Vagina (tissue), 2 donors: ENCODE data around the gene TLR5. TPM values are rescaled to one million over a fixed set of nuclear protein-coding genes. Genes with fewer than 3 reads are reported as not detected.
"Not testable (repeated sequence)": the region's sequence is repeated elsewhere in the genome, so short reads cannot be mapped to it uniquely, and the experiment has no call there.

Experiments
- DNase-seq, 2 donors: peaks; one replicate each; pipeline ENCODE4 v3.0.0-alpha.2; 2017; ENCODE audit errors: extremely low spot score in 2 of 2
- H3K27ac ChIP-seq: fragments of 200-600 bp; sonication (generic); one replicate; pipeline ENCODE4 v1.5.1; 2019
- H3K27me3 ChIP-seq: fragments of 200-600 bp; sonication (generic); one replicate; pipeline ENCODE4 v1.5.1; 2019
- H3K36me3 ChIP-seq, 2 donors: fragments of 200-600 bp; sonication (generic); one replicate each; pipeline ENCODE4 v1.5.1; 2017 to 2019
- H3K4me1 ChIP-seq: fragments of 200-600 bp; sonication (generic); one replicate; pipeline ENCODE4 v1.5.1; 2019
- H3K4me3 ChIP-seq, 2 donors: fragments of 200-600 bp; sonication (generic); 1 replicate in 1 of 2; 2 replicates in 1 of 2; pipeline ENCODE4 v1.5.1; 2016 to 2019
- H3K9me3 ChIP-seq: fragments of 200-600 bp; sonication (generic); one replicate; pipeline ENCODE4 v1.5.1; 2019
- CTCF ChIP-seq, 3 experiments: fragments of 450-650 bp in 2 of 3; fragments of 200-600 bp in 1 of 3; sonication (generic) in 1 of 3; IDR thresholded peaks; one replicate each; pipeline ENCODE4 v1.5.1; 2017 to 2019; ENCODE audit warnings: antibody characterized with exemption in 3 of 3, mild to moderate bottlenecking in 2 of 3, moderate library complexity in 2 of 3
- POLR2A ChIP-seq, 2 donors: fragments of 450-650 bp; IDR thresholded peaks; one replicate each; pipeline ENCODE4 v1.6.1; 2017; ENCODE audit warnings: antibody characterized with exemption in 2 of 2, mild to moderate bottlenecking in 2 of 2, moderate library complexity in 2 of 2
- POLR2AphosphoS5 ChIP-seq, 2 donors: sonication (generic); formaldehyde crosslinking; IDR thresholded peaks; one replicate each; pipeline ENCODE4 v1.9.0; 2017; ENCODE audit warnings: antibody characterized with exemption in 2 of 2, mild to moderate bottlenecking in 2 of 2, low read depth in 1 of 2; ENCODE audit not compliant: insufficient read depth in 1 of 2
- intact Hi-C: fragments of 100-400 bp; cut with DNase I; formaldehyde crosslinking; loops from one replicate; pipeline ENCODE4 v1.15.1; 2023
- total RNA-seq: library from RNA; depleted of rRNA; stranded (reverse); fragments of >200 nt; gene quantifications from one replicate; pipeline ENCODE4 v1.2.3, GENCODE V29; 2016

TLR5 gene
- total RNA-seq, 1 donor from 2014 or later: 15.2 TPM

- H3K27ac ChIP-seq: no peak overlapping the region
- no peaks in the 10 kb centered on the region for H3K9me3 ChIP-seq
- no peaks in the 10 kb centered on the region for H3K27me3 ChIP-seq
- TF ChIP-seq POLR2A (IDR thresholded peaks at IDR 0.05) (no peak), POLR2AphosphoS5 (IDR thresholded peaks at IDR 0.05; ENCODE audit: insufficient read depth in 1 of 2, low read depth in 1 of 2) (no peak), CTCF (IDR thresholded peaks at IDR 0.05) (no peak)
- intact Hi-C loops: no loop called here
- H3K4me1 ChIP-seq: peaks cover 27% of the 10 kb centered on the region
- DNase-seq: no peak
- H3K36me3 ChIP-seq: no peaks in the 10 kb centered on the region
- no peak overlapping the region for H3K4me3 ChIP-seq
These were observed 33.4 kb upstream of the TLR5 start for GRCh38 chr1:223176437-223176836.

- H3K27ac ChIP-seq: no peak overlapping the region
- H3K36me3 ChIP-seq: no peaks in the 10 kb centered on the region
- DNase-seq: no peak
- intact Hi-C loops: no loop called here
- H3K4me3 ChIP-seq: no peak overlapping the region
- H3K27me3 ChIP-seq: no peaks in the 10 kb centered on the region
- TF ChIP-seq POLR2A (IDR thresholded peaks at IDR 0.05) (no peak), POLR2AphosphoS5 (IDR thresholded peaks at IDR 0.05; ENCODE audit: insufficient read depth in 1 of 2, low read depth in 1 of 2) (no peak), CTCF (IDR thresholded peaks at IDR 0.05) (no peak)
- no peaks in the 10 kb centered on the region for H3K9me3 ChIP-seq
- peaks cover 19% of the 10 kb centered on the region for H3K4me1 ChIP-seq
These were observed 32.6 kb upstream of the TLR5 start for GRCh38 chr1:223175633-223176032.

GRCh38 chr1:223175032-223175431 lies 32.0 kb upstream of the TLR5 start:
- H3K4me3 ChIP-seq: no peak overlapping the region
- H3K4me1 ChIP-seq: peaks cover 13% of the 10 kb centered on the region
- TF ChIP-seq POLR2AphosphoS5 (IDR thresholded peaks at IDR 0.05; ENCODE audit: insufficient read depth in 1 of 2, low read depth in 1 of 2) (no peak), CTCF (IDR thresholded peaks at IDR 0.05) (no peak), POLR2A (IDR thresholded peaks at IDR 0.05) (no peak)
- H3K9me3 ChIP-seq: no peaks in the 10 kb centered on the region
- no peak for DNase-seq
- no peaks in the 10 kb centered on the region for H3K27me3 ChIP-seq
- H3K27ac ChIP-seq: no peak overlapping the region
- intact Hi-C loops: no loop called here
- no peaks in the 10 kb centered on the region for H3K36me3 ChIP-seq

- H3K27me3 ChIP-seq, H3K4me1 ChIP-seq, H3K9me3 ChIP-seq, H3K4me3 ChIP-seq, DNase-seq, intact Hi-C loops, H3K27ac ChIP-seq, H3K36me3 ChIP-seq: not testable (repeated sequence)
These were observed 26.4 kb upstream of the TLR5 start for GRCh38 chr1:223169458-223169857.

GRCh38 chr1:223161321-223161720 lies 18.3 kb upstream of the TLR5 start:
- Histone ChIP-seq H3K9me3 (no peaks in the 10 kb centered on the region), H3K4me1 (no peaks in the 10 kb centered on the region), H3K4me3 (no peak overlapping the region), H3K27me3 (no peaks in the 10 kb centered on the region), H3K27ac (no peak overlapping the region), H3K36me3 (no peaks in the 10 kb centered on the region)
- TF ChIP-seq POLR2AphosphoS5 (IDR thresholded peaks at IDR 0.05; ENCODE audit: insufficient read depth in 1 of 2, low read depth in 1 of 2) (no peak), POLR2A (IDR thresholded peaks at IDR 0.05) (no peak), CTCF (IDR thresholded peaks at IDR 0.05) (no peak)
- intact Hi-C loops: no loop called here
- DNase-seq: no peak

- no peaks in the 10 kb centered on the region for H3K27me3 ChIP-seq
- intact Hi-C loops: no loop called here
- no peaks in the 10 kb centered on the region for H3K36me3 ChIP-seq
- H3K9me3 ChIP-seq: no peaks in the 10 kb centered on the region
- no peaks in the 10 kb centered on the region for H3K4me1 ChIP-seq
- no peak overlapping the region for H3K27ac ChIP-seq
- no peak for DNase-seq
- H3K4me3 ChIP-seq: no peak overlapping the region
- no peak for TF ChIP-seq CTCF (IDR thresholded peaks at IDR 0.05)
- TF ChIP-seq POLR2AphosphoS5 (IDR thresholded peaks at IDR 0.05; ENCODE audit: insufficient read depth in 1 of 2, low read depth in 1 of 2): no peak
- no peak for TF ChIP-seq POLR2A (IDR thresholded peaks at IDR 0.05)
These were observed 13.3 kb upstream of the TLR5 start for GRCh38 chr1:223156343-223156742.
